Measurements from ENCODE around the gene CPAMD8.

CPAMD8 gene

DNA sequence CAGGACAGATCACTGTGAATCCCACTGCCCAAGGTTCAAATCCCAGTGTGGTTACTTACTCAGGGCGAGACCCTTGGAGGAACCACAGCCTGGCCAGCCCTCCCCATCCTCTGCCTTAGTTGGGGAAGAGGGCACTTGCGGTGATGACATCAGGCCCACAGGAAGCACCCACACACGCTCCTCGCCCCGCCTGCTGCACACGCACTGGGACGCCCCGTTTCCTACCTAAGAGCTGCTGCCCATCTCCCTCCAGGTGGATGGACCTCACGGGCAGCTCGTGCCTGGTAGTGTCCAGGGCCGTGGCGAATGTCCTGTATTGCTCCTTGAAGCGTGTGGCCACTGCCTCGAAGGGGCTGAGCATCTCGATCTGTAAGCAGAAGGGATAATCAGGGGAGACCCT lies 29.0 kb upstream of the CPAMD8 start:
- TF ChIP-seq, protein P1, sequence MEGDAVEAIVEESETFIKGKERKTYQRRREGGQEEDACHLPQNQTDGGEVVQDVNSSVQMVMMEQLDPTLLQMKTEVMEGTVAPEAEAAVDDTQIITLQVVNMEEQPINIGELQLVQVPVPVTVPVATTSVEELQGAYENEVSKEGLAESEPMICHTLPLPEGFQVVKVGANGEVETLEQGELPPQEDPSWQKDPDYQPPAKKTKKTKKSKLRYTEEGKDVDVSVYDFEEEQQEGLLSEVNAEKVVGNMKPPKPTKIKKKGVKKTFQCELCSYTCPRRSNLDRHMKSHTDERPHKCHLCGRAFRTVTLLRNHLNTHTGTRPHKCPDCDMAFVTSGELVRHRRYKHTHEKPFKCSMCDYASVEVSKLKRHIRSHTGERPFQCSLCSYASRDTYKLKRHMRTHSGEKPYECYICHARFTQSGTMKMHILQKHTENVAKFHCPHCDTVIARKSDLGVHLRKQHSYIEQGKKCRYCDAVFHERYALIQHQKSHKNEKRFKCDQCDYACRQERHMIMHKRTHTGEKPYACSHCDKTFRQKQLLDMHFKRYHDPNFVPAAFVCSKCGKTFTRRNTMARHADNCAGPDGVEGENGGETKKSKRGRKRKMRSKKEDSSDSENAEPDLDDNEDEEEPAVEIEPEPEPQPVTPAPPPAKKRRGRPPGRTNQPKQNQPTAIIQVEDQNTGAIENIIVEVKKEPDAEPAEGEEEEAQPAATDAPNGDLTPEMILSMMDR (conservative IDR thresholded peaks at IDR 0.05; ENCODE audit: low read depth, low read length), result no peak
- no peak for DNase-seq (ENCODE audit: low read depth)
- H3K4me3 ChIP-seq (ENCODE audit: low read depth, low read length), result no peak overlapping the region

DNA sequence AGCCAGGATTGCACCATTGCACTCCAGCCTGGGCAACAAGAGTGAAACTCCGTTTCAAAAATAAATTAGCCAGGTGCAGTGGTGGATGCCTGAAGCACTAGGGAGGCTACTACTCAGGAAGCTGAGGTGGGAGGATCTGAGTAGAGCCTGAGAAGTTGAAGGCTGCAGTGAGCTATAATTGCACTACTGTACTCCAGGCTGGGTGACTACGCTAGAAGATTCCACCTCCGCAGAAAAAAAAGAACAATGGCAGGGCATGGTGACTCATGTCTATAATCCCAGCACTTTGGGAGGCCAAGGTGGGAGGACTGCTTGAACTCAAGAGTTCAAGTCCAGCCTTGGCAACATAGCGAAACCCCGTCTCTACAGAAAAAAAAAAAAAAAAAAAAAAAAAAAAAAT lies 28.1 kb upstream of the CPAMD8 start:
- TF ChIP-seq, protein P1 (conservative IDR thresholded peaks at IDR 0.05; ENCODE audit: low read depth, low read length), result no peak
- no peak for DNase-seq (ENCODE audit: low read depth)
- H3K4me3 ChIP-seq (ENCODE audit: low read depth, low read length), result no peak overlapping the region

DNA sequence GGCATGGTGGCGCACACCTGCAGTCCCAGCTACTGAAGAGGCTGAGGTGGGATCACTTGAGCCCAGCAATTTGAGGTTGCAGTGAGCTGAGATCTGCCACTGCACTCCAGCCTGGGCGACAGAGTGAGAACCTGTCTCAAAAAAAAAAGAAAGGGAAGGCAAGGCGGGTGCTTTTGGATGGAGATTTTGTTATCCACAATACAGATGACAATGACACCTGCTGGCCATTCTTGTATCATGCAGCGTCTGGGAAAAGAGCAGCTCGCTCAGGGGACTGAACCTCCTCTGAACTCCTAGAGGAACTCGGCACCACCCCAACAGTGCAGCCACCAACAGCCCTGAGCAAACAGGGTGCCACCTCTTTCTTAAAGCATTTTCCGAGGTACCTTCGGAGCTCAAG lies 25.8 kb upstream of the CPAMD8 start:
- peak; percentile 77 for DNase-seq (ENCODE audit: low read depth)
- no peak overlapping the region for H3K4me3 ChIP-seq (ENCODE audit: low read depth, low read length)
- TF ChIP-seq, protein P1 (conservative IDR thresholded peaks at IDR 0.05; ENCODE audit: low read depth, low read length), result peak; percentile 78

DNA sequence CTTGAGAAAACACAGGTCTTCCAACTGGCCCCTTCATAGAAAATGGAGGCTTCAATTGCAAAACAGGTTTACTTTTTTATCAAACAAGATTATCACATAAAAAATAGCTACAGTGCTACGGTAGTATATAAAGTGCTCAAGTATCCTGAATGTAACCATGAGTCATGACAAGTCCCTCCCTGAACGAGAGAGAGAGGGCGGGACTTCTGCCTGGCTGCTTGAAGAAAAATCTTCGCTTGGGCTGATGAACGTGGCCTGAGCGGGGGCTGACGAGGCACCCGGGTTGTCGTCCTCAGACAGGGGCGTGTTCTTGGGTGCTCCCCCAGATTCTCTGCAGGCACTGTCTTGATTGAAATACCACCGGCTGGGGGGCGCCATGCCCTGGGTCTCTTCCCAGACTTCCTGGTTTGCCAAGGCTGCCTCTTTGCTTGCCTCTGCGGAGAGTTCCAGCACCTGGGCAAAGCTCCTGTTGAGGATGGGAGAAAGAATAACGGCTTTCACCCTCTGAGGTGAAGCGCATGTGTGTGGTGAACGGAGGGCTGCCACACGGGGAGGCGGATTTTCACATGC lies 23.2 kb upstream of the CPAMD8 start:
- TF ChIP-seq, protein P1 (conservative IDR thresholded peaks at IDR 0.05; ENCODE audit: low read depth, low read length), result no peak
- H3K4me3 ChIP-seq (ENCODE audit: low read depth, low read length), result no peak overlapping the region
- DNase-seq (ENCODE audit: low read depth), result peak; percentile 77

DNA sequence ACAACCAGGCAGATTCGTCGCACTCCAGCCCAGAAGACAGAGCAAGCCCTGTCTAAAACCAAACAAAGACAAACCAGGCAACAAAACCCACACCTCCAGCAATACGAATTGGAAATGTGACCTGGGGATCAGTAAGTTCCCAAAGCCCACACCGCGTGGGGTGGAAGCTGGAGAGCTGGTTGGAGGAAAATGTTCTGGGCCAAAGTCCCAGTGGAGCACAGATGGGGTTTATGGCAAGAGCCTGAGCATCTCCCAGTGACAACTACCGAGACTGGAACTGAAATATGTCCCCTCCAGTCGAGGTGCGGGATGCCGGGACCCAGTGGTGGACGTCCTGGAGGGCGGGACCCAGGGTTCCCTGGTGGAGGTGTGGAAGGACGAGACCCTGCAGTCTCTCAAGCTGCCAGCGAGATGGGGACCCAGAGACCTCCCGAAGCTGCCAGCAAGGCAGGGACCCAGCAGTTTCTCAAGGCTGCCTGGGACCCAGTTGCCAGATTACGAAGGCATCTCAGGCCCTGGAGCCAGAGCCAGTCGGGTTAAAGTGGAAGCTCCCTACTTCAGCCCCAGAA lies 22.4 kb upstream of the CPAMD8 start:
- no peak for DNase-seq (ENCODE audit: low read depth)
- H3K4me3 ChIP-seq (ENCODE audit: low read depth, low read length), result no peak overlapping the region
- TF ChIP-seq, protein P1 (conservative IDR thresholded peaks at IDR 0.05; ENCODE audit: low read depth, low read length), result no peak

DNA sequence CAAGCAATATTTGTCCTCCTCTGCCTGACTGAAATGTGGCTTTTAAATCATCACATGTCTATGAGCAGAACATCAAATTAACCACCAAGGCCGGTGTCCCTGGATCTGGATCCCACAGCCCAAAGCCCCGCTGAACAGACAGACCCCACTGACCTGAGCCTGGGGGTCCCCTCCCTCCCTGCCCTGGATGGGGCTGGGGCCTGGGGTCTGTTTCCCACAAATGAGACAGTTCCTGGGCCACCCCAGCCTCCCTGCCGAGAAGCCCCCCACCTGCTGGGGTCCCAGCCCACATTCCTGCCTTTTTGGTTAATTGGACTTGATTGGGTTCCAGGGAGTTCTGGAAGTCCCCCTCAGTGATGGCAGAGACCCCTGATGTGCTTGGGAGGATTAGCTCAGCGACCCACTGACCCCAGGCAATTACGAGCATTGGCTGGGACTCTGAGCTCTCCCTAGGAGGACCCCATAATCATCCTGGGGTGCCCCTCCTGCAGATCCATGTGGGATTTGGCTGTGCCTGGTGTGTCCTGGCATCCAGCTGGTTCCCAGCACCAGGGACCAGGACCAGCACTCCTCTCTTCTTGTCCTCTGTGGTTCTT lies 19.4 kb upstream of the CPAMD8 start:
- TF ChIP-seq, protein P1 (conservative IDR thresholded peaks at IDR 0.05; ENCODE audit: low read depth, low read length), result no peak
- no peak overlapping the region for H3K4me3 ChIP-seq (ENCODE audit: low read depth, low read length)
- no peak for DNase-seq (ENCODE audit: low read depth)

DNA sequence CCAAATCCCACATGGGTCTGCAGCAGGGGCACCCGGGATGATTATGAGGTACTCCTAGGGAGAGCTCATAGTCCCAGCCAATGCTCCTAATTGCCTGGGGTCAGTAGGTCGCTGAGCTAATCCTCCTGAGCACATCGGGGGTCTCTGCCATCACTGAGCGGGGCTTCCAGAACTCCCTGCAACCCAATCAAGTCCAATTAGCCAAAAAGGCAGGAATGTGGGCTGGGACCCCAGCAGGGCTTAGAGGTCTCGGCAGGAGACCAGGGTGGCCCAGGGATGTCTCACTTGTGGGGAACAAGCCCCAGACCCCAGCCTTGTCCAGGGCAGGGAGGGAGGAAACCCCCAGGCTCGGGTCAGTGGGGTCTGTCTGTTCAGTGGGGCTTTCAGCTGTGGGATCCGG lies 17.1 kb upstream of the CPAMD8 start:
- H3K4me3 ChIP-seq (ENCODE audit: low read depth, low read length), result no peak overlapping the region
- TF ChIP-seq, protein P1 (conservative IDR thresholded peaks at IDR 0.05; ENCODE audit: low read depth, low read length), result no peak
- DNase-seq (ENCODE audit: low read depth), result no peak

Data from choroid plexus epithelial cell (primary cell).